K562 (cell line): ENCODE results near the gene DNASE1L1. TPM values are rescaled to one million over a fixed set of nuclear protein-coding genes. Genes with fewer than 3 reads are reported as not detected.

ENCODE experiments used
- CTBP1 ChIP-seq: fragments of 450-650 bp; IDR thresholded peaks from 2 replicates; pipeline ENCODE4 v1.6.1; 2016; ENCODE audit warnings: borderline replicate concordance
- CXXC5 ChIP-seq: fragments of 250-450 bp; sonication (Bioruptor Pico); IDR thresholded peaks from 2 replicates; pipeline ENCODE4 v1.8.0; 2022; ENCODE audit warnings: inconsistent platforms, mild to moderate bottlenecking, moderate library complexity
- E2F3 ChIP-seq: fragments of 250-450 bp; sonication (Bioruptor Pico); IDR thresholded peaks from 2 replicates; pipeline ENCODE4 v1.4.0; 2020; ENCODE audit warnings: mild to moderate bottlenecking
- E2F5 ChIP-seq: sonication (generic); formaldehyde crosslinking; IDR thresholded peaks from 2 replicates; pipeline ENCODE4 v1.8.0; 2022; ENCODE audit warnings: mild to moderate bottlenecking, missing genetic modification reagents
- ETV1 ChIP-seq: fragments of 450-650 bp; conservative IDR thresholded peaks from 2 replicates; pipeline ENCODE4 v1.6.1; 2016; ENCODE audit warnings: missing genetic modification characterization, control low read depth, low read depth, missing compliant biosample characterization
- HDAC1 ChIP-seq, 2 experiments: fragments of 450-650 bp; IDR thresholded peaks; 2 replicates each; pipeline ENCODE4 v1.6.1; 2016 to 2017; ENCODE audit warnings: inconsistent platforms in 1 of 2, mild to moderate bottlenecking in 1 of 2, moderate library complexity in 1 of 2
- JUND ChIP-seq, 2 experiments: IDR thresholded peaks; 2 replicates in 1 of 2; 3 replicates in 1 of 2; pipeline ENCODE4 v1.6.1; 2011; ENCODE audit warnings: borderline replicate concordance in 2 of 2, low read depth in 2 of 2, low read length in 2 of 2, improper control_type of control experiment in 1 of 2, missing biosample characterization in 1 of 2, missing genetic modification characterization in 1 of 2, missing genetic modification reagents in 1 of 2
- KLF6 ChIP-seq: fragments of 250-450 bp; sonication (Bioruptor Pico); IDR thresholded peaks from 2 replicates; pipeline ENCODE4 v1.4.0; 2020; ENCODE audit warnings: mild to moderate bottlenecking, moderate library complexity, borderline replicate concordance
- PHB2 ChIP-seq: fragments of 450-650 bp; IDR thresholded peaks from 2 replicates; pipeline ENCODE4 v1.6.1; 2017; ENCODE audit warnings: low read depth
- SREBF2 ChIP-seq: sonication (generic); formaldehyde crosslinking; IDR thresholded peaks from 2 replicates; pipeline ENCODE4 v1.4.0; 2020; ENCODE audit warnings: mild to moderate bottlenecking, missing genetic modification reagents
- ZBTB40 ChIP-seq, 2 experiments: fragments of 450-650 bp in 1 of 2; sonication (generic) in 1 of 2; formaldehyde crosslinking in 1 of 2; IDR thresholded peaks; 2 replicates each; pipeline versions ENCODE4 v1.7.1 to v1.9.0; 2016 to 2022; ENCODE audit warnings: inconsistent platforms in 1 of 2, mild to moderate bottlenecking in 1 of 2, missing genetic modification reagents in 1 of 2
- ZFP36 ChIP-seq: fragments of 150-350 bp; IDR thresholded peaks from 2 replicates; pipeline ENCODE4 v1.6.1; 2018; ENCODE audit warnings: low read length, low read depth; ENCODE audit not compliant: partially characterized antibody
- ZNF395 ChIP-seq: fragments of 200-800 bp; sonication (Bioruptor generic); IDR thresholded peaks from 2 replicates; pipeline ENCODE4 v1.6.1; 2017; ENCODE audit warnings: missing genetic modification characterization, missing compliant biosample characterization
- ZNF436 ChIP-seq: fragments of 250-450, 450-650 bp; sonication (Bioruptor Pico); formaldehyde crosslinking; IDR thresholded peaks from 2 replicates; pipeline ENCODE4 v1.7.0; 2020; ENCODE audit warnings: mild to moderate bottlenecking
- polyA plus RNA-seq, 8 experiments: library from polyadenylated mRNA; depleted of rRNA in 4 of 8; stranded (reverse) in 5 of 8; unstranded in 3 of 8; fragments of >200 nt; fragmentation: Nextera tagmentation in 2 of 8; fragmentation: Illumina TruSeq in 1 of 8; extraction: Ambion mirVana in 2 of 8; extraction: Trizol in 1 of 8; gene quantifications; 2 replicates each; pipeline versions ENCODE4 v1.2.1 to v1.2.3, GENCODE V29; 2011 to 2014; ENCODE audit warnings: inconsistent platforms in 1 of 8, missing spikeins in 1 of 8
- total RNA-seq, 7 experiments: library from RNA; depleted of rRNA in 6 of 7; stranded (reverse); fragments of >200 nt in 6 of 7; fragmentation: Illumina TruSeq in 2 of 7; extraction: Trizol in 2 of 7; gene quantifications; 2 replicates each; pipeline versions ENCODE4 v1.2.1 to v1.2.3, GENCODE V29; 2011 to 2021; ENCODE audit warnings: low replicate concordance in 1 of 7

The DNASE1L1 gene
- total and polyA plus RNA-seq, 9 of the 15 experiments (the other 6 are each of a cell fraction or from before 2014, with no cell fraction given) = 0.73 to 12.6 (median 7.9) TPM

- TF ChIP-seq ZBTB40 (IDR thresholded peaks at IDR 0.05) (peak; percentile 55; the same call in 1 of the 2 replicates), ZBTB40 (CRISPR knock-in tag; IDR thresholded peaks at IDR 0.05) (no peak), ZNF395 (0 out of 2 replicates have a peak, but pooled peaks have one; percentile 57), SREBF2 (CRISPR knock-in tag) (no peak), JUND (IDR thresholded peaks at IDR 0.05; ENCODE audit: borderline replicate concordance, low read depth, low read length) (0 out of 2 replicates have a peak, but pooled peaks have one; percentile 7), JUND (tag; IDR thresholded peaks at IDR 0.05; ENCODE audit: borderline replicate concordance, low read depth, low read length) (no peak; the same call in 2 of the 3 replicates), CTBP1 (peak; percentile 14; the same call in 1 of the 2 replicates), PHB2 (no peak), E2F3 (CRISPR knock-in tag) (0 out of 2 replicates have a peak, but pooled peaks have one; percentile 5), ZFP36 (peak; percentile 90), KLF6 (CRISPR knock-in tag) (0 out of 2 replicates have a peak, but pooled peaks have one; percentile 26), E2F5 (no peak), CXXC5 (CRISPR knock-in tag) (peak; percentile 42), HDAC1 (IDR thresholded peaks at IDR 0.05) (peak in 1 of 2 experiments; percentile 41; a peak in 2 of 4 replicates), ZNF436 (CRISPR knock-in tag) (peak; percentile 58; the same call in 1 of the 2 replicates), ETV1 (tag) (peak; percentile 42; the same call in 1 of the 2 replicates)
These were observed 11.8 kb downstream of the DNASE1L1 start (continued) for GRCh38 chrX:154396973-154397887.
